KMS-11 (cell line): ENCODE data around the gene MCOLN3.
A peak's percentile ranks its signal among the peaks of the same experiment; 100 is the strongest.

ENCODE experiments used
- H2AFZ ChIP-seq: fragments of 200-600 bp; sonication (generic); 2 replicates; pipeline ENCODE4 v1.6.1; 2016; ENCODE audit warnings: antibody characterized with exemption, mixed run types, low read depth
- H3K27ac ChIP-seq: fragments of 200-600 bp; sonication (generic); 2 replicates; pipeline ENCODE4 v1.6.1; 2016; ENCODE audit warnings: mild to moderate bottlenecking, mixed run types
- H3K27me3 ChIP-seq: fragments of 200-600 bp; sonication (generic); 2 replicates; pipeline ENCODE4 v1.6.1; 2017; ENCODE audit warnings: mild to moderate bottlenecking, low read depth, mixed run types, moderate library complexity; ENCODE audit not compliant: insufficient read depth
- H3K36me3 ChIP-seq: fragments of 200-600 bp; sonication (generic); 2 replicates; pipeline ENCODE4 v1.6.1; 2017; ENCODE audit warnings: mild to moderate bottlenecking, mixed run types; ENCODE audit not compliant: insufficient read depth
- H3K4me1 ChIP-seq: fragments of 200-600 bp; sonication (generic); 2 replicates; pipeline ENCODE4 v1.6.1; 2016; ENCODE audit warnings: mild to moderate bottlenecking, low read depth, mixed run types; ENCODE audit not compliant: poor library complexity, severe bottlenecking
- H3K4me2 ChIP-seq: fragments of 200-600 bp; sonication (generic); 2 replicates; pipeline ENCODE4 v1.7.0; 2016; ENCODE audit warnings: mild to moderate bottlenecking, mixed run types
- H3K4me3 ChIP-seq: fragments of 200-600 bp; sonication (generic); IDR thresholded peaks from 2 replicates; pipeline ENCODE4 v1.6.1; 2017; ENCODE audit warnings: low read depth, low read length, mixed read lengths; ENCODE audit not compliant: insufficient read depth
- H3K79me2 ChIP-seq: fragments of 200-600 bp; sonication (generic); 2 replicates; pipeline ENCODE4 v1.6.1; 2016; ENCODE audit warnings: low read depth, mixed run types; ENCODE audit not compliant: insufficient read depth
- H3K9ac ChIP-seq: fragments of 200-600 bp; sonication (generic); 2 replicates; pipeline ENCODE4 v1.6.1; 2016; ENCODE audit warnings: mild to moderate bottlenecking, mixed run types
- H4K20me1 ChIP-seq: fragments of 200-600 bp; sonication (generic); 2 replicates; pipeline ENCODE4 v1.6.1; 2016; ENCODE audit warnings: mild to moderate bottlenecking, mixed run types; ENCODE audit not compliant: insufficient read depth
- CTCF ChIP-seq: fragments of 200-600 bp; sonication (generic); conservative IDR thresholded peaks from 2 replicates; pipeline ENCODE4 v1.6.1; 2017; ENCODE audit warnings: low read depth, mild to moderate bottlenecking, antibody characterized with exemption, low read length, moderate library complexity, mixed read lengths

MCOLN3 gene

DNA sequence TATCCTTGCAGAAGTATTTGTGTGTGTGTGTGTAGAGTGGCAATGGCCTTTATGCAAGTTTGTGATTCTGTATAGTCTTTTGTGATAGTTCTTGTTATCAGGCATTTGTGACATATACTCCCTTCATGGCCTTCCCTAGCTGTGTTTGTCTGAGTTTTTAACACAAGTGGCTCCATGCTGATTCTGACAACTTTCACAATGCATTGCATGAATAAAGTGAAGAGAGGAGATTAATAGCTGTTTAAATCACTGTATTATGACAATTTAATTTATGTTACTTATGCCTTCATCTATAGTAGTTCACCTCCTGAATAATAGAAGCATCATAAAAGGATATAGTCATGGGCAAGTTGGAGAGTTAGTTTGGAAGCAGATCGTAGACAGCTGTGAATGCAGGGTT, 17.2 kb upstream of the MCOLN3 start:
- no peak overlapping the region for H3K27ac ChIP-seq
- no peak overlapping the region for H3K4me3 ChIP-seq
- no peak overlapping the region for H3K9ac ChIP-seq
- TF ChIP-seq CTCF, result no peak
- H3K4me2 ChIP-seq, result no peak overlapping the region
- peaks cover 4% of the 10 kb centered on the region for H3K4me1 ChIP-seq
- H4K20me1 ChIP-seq, result no peaks in the 10 kb centered on the region
- H3K79me2 ChIP-seq, result no peaks in the 10 kb centered on the region
- no peak overlapping the region for H2AFZ ChIP-seq
- no peaks in the 10 kb centered on the region for H3K36me3 ChIP-seq
- no peaks in the 10 kb centered on the region for H3K27me3 ChIP-seq

DNA sequence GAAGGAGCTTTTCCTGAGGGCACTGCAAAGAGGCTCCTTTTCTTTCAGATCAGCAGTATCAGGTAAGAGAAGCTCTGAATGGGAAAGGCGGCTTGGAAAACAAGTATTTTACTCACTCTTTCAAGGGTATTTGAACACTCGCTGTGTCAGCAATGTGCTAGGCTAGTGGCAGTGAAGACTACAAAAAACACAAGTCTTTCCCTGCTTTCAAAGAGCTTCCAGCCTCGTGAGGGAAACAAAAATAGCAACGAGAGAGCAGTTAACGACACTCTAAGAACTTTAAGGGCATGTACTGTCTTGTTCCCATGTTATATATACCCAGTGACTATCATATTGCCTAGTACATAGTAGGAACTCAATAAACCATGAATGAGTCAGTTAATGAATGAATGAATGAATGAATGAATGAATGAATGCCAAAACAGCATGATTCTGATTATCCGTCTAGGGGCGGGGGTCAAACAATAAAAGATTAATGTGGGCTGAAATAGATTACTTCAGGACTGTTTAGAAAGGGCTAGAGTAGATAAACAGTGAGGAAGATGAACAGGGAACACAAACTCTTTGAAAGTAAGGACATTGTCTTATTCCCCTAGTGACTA, 14.2 kb upstream of the MCOLN3 start:
- peak overlapping the region; percentile 57; the same call in 1 of the 2 replicates for H3K4me2 ChIP-seq

GRCh38 chr1:85061711-85062424, 13.6 kb upstream of the MCOLN3 start:
- peak overlapping the region; percentile 89 for H2AFZ ChIP-seq
- H3K4me3 ChIP-seq, result no peak overlapping the region
- H3K4me1 ChIP-seq, result peaks cover 4% of the 10 kb centered on the region
- no peaks in the 10 kb centered on the region for H3K36me3 ChIP-seq
- no peaks in the 10 kb centered on the region for H4K20me1 ChIP-seq
- no peaks in the 10 kb centered on the region for H3K27me3 ChIP-seq
- peak overlapping the region; percentile 22; the same call in 1 of the 2 replicates for H3K9ac ChIP-seq
- H3K27ac ChIP-seq, result 0 out of 2 replicates have a peak overlapping the region, but pooled peaks have one; percentile 20
- H3K79me2 ChIP-seq, result no peaks in the 10 kb centered on the region
- TF ChIP-seq CTCF, result no peak
- peak overlapping the region; percentile 57 for H3K4me2 ChIP-seq

More for the DNA sequence above, 14.2 kb upstream of the MCOLN3 start:
- H3K4me1 ChIP-seq, result peaks cover 4% of the 10 kb centered on the region
- 0 out of 2 replicates have a peak overlapping the region, but pooled peaks have one; percentile 34 for H2AFZ ChIP-seq
- no peaks in the 10 kb centered on the region for H3K79me2 ChIP-seq
- H3K4me3 ChIP-seq, result no peak overlapping the region
- no peaks in the 10 kb centered on the region for H3K36me3 ChIP-seq
- H4K20me1 ChIP-seq, result no peaks in the 10 kb centered on the region
- no peak overlapping the region for H3K9ac ChIP-seq
- no peaks in the 10 kb centered on the region for H3K27me3 ChIP-seq
- TF ChIP-seq CTCF, result no peak
- H3K27ac ChIP-seq, result 0 out of 2 replicates have a peak overlapping the region, but pooled peaks have one; percentile 20

DNA sequence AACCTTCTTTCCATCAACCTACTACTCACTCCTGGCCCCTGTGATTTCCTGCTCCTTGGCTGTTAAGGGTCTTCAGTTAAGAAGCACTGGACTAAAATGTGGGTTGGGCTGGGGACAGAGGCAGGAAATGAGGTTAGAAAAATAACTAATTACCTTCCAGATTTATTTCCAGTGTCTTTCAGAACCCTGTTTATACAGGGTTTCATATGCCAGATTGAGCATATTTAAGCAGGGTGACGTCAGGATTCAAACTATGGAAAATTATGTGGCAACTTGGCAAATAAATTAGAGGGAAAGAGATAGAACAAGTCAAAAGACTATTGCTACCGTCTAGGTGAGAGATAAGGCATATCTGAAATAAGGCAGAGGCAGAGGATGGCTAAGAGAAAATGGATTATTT, 11.7 kb upstream of the MCOLN3 start:
- no peak for TF ChIP-seq CTCF
- Histone ChIP-seq H2AFZ (no peak overlapping the region), H3K36me3 (no peaks in the 10 kb centered on the region)

More for the DNA sequence above, 11.7 kb upstream of the MCOLN3 start:
- Histone ChIP-seq H3K27ac (no peak overlapping the region), H3K4me1 (peaks cover 4% of the 10 kb centered on the region), H3K79me2 (no peaks in the 10 kb centered on the region), H3K9ac (no peak overlapping the region), H3K4me2 (no peak overlapping the region), H4K20me1 (no peaks in the 10 kb centered on the region), H3K27me3 (no peaks in the 10 kb centered on the region), H3K4me3 (no peak overlapping the region)
